ENCODE data around the gene CDC6.
A peak's percentile ranks its signal among the peaks of the same experiment; 100 is the strongest.

The CDC6 gene

GRCh38 chr17:40333781-40334448 lies 46.2 kb downstream of the CDC6 start:
- Histone ChIP-seq H3K4me2 (ENCODE audit: low read length) (no peak overlapping the region), H3K79me2 (peaks cover 40% of the 10 kb centered on the region), H3K9ac (no peak overlapping the region), H2AFZ (no peak overlapping the region), H3K9me3 (ENCODE audit: control insufficient read depth, low read length) (no peaks in the 10 kb centered on the region), H3K36me3 (ENCODE audit: control insufficient read depth, insufficient read depth, low read length) (no peaks in the 10 kb centered on the region), H3K27ac (peak overlapping the region; percentile 20), H3K27me3 (ENCODE audit: control insufficient read depth, insufficient read depth, low read length) (no peaks in the 10 kb centered on the region), H3K4me3 (ENCODE audit: low read depth, low read length) (no peak overlapping the region), H3K4me1 (peaks cover 37% of the 10 kb centered on the region)
- TF ChIP-seq CTCF (IDR thresholded peaks at IDR 0.05): no peak

GRCh38 chr17:40335620-40336019 lies 47.9 kb downstream of the CDC6 start:
- no peak overlapping the region for H3K4me3 ChIP-seq (ENCODE audit: low read depth, low read length)
- H3K4me1 ChIP-seq: peaks cover 31% of the 10 kb centered on the region
- no peak for TF ChIP-seq CTCF (IDR thresholded peaks at IDR 0.05)
- H3K27ac ChIP-seq: no peak overlapping the region
- no peak overlapping the region for H2AFZ ChIP-seq
- H3K36me3 ChIP-seq (ENCODE audit: control insufficient read depth, insufficient read depth, low read length): no peaks in the 10 kb centered on the region
- no peak overlapping the region for H3K9ac ChIP-seq
- H3K27me3 ChIP-seq (ENCODE audit: control insufficient read depth, insufficient read depth, low read length): no peaks in the 10 kb centered on the region
- H3K79me2 ChIP-seq: peaks cover 41% of the 10 kb centered on the region
- H3K4me2 ChIP-seq (ENCODE audit: low read length): no peak overlapping the region
- no peaks in the 10 kb centered on the region for H3K9me3 ChIP-seq (ENCODE audit: control insufficient read depth, low read length)

- H3K27me3 ChIP-seq (ENCODE audit: control insufficient read depth, insufficient read depth, low read length): no peaks in the 10 kb centered on the region
Observed at GRCh38 chr17:40337351-40337750, 49.7 kb downstream of the CDC6 start.

GRCh38 chr17:40338058-40338457 lies 50.4 kb downstream of the CDC6 start:
- peaks cover 38% of the 10 kb centered on the region for H3K79me2 ChIP-seq
- TF ChIP-seq CTCF (IDR thresholded peaks at IDR 0.05): no peak
- H3K4me2 ChIP-seq (ENCODE audit: low read length): no peak overlapping the region
- H3K9me3 ChIP-seq (ENCODE audit: control insufficient read depth, low read length): no peaks in the 10 kb centered on the region
- peaks cover 15% of the 10 kb centered on the region for H3K4me1 ChIP-seq
- H3K27ac ChIP-seq: no peak overlapping the region
- no peaks in the 10 kb centered on the region for H3K27me3 ChIP-seq (ENCODE audit: control insufficient read depth, insufficient read depth, low read length)
- H3K36me3 ChIP-seq (ENCODE audit: control insufficient read depth, insufficient read depth, low read length): no peaks in the 10 kb centered on the region
- no peak overlapping the region for H3K9ac ChIP-seq
- no peak overlapping the region for H3K4me3 ChIP-seq (ENCODE audit: low read depth, low read length)
- H2AFZ ChIP-seq: no peak overlapping the region

More at GRCh38 chr17:40337351-40337750, 49.7 kb downstream of the CDC6 start:
- H3K79me2 ChIP-seq: peaks cover 38% of the 10 kb centered on the region
- no peak overlapping the region for H2AFZ ChIP-seq
- H3K36me3 ChIP-seq (ENCODE audit: control insufficient read depth, insufficient read depth, low read length): no peaks in the 10 kb centered on the region
- H3K4me2 ChIP-seq (ENCODE audit: low read length): no peak overlapping the region
- no peak overlapping the region for H3K4me3 ChIP-seq (ENCODE audit: low read depth, low read length)
- no peak for TF ChIP-seq CTCF (IDR thresholded peaks at IDR 0.05)
- no peaks in the 10 kb centered on the region for H3K9me3 ChIP-seq (ENCODE audit: control insufficient read depth, low read length)
- peaks cover 17% of the 10 kb centered on the region for H3K4me1 ChIP-seq
- H3K27ac ChIP-seq: no peak overlapping the region
- H3K9ac ChIP-seq: no peak overlapping the region

All from parathyroid adenoma (tissue), 2 donors.